ENCODE results near the gene TEX19. TPM values are rescaled to one million over a fixed set of nuclear protein-coding genes. Genes with fewer than 3 reads are reported as not detected.

The TEX19 gene
- polyA plus RNA-seq, 1 donor = not detected

Other genes with a start within 250 kb of the TEX19 start
- 45.6 TPM for gene CCDC57, start 146.4 kb upstream of the TEX19 start, polyA plus RNA-seq
- 19.5 TPM for gene SLC16A3, start 130.2 kb upstream of the TEX19 start, polyA plus RNA-seq
- 147 TPM for gene CSNK1D, start 85.5 kb upstream of the TEX19 start, polyA plus RNA-seq
- gene CD7, start 41.6 kb upstream of the TEX19 start, polyA plus RNA-seq = 8.6 TPM
- 16.1 TPM for gene SECTM1, start 25.5 kb upstream of the TEX19 start, polyA plus RNA-seq
- 0.04 TPM for gene UTS2R, start 12.5 kb downstream of the TEX19 start, polyA plus RNA-seq
- gene HEXD, start 59.1 kb downstream of the TEX19 start, polyA plus RNA-seq = 50.4 TPM
- 20.9 TPM for gene OGFOD3, start 59.3 kb downstream of the TEX19 start, polyA plus RNA-seq
- 60.4 TPM for gene CYBC1, start 91.5 kb downstream of the TEX19 start, polyA plus RNA-seq
- 44.1 TPM for gene NARF, start 99.5 kb downstream of the TEX19 start, polyA plus RNA-seq
- gene FOXK2, start 160.5 kb downstream of the TEX19 start, polyA plus RNA-seq = 29.7 TPM

All from large intestine (tissue), 1 donor.